Brain microvascular endothelial cell (primary cell): ENCODE data around the gene AP2B1.
A peak's percentile ranks its signal among the peaks of the same experiment; 100 is the strongest.

Experiments used
- DNase-seq: peaks from one replicate; pipeline ENCODE4 v3.0.0-alpha.2; 2020
- H3K27ac ChIP-seq: fragments of 250-450 bp; sonication (Bioruptor Pico); 2 replicates; pipeline ENCODE4 v1.5.1; 2020; ENCODE audit warnings: mild to moderate bottlenecking, moderate library complexity
- H3K27me3 ChIP-seq: fragments of 250-450 bp; sonication (Bioruptor Pico); replicated peaks from 2 replicates; pipeline ENCODE4 v1.5.1; 2020; ENCODE audit warnings: mild to moderate bottlenecking
- H3K36me3 ChIP-seq: fragments of 250-450 bp; sonication (Bioruptor Pico); replicated peaks from 2 replicates; pipeline ENCODE4 v1.5.1; 2020; ENCODE audit warnings: mild to moderate bottlenecking
- H3K4me3 ChIP-seq: 2 replicates; pipeline ENCODE4 v1.5.1; 2011; ENCODE audit warnings: low read depth, mild to moderate bottlenecking, control low read depth, low read length, moderate library complexity
- in situ Hi-C: cut with HindIII; loops from 2 replicates; pipeline ENCODE4 v1.10.0; 2017; ENCODE audit warnings: low sequenced_read_pairs, low pct_ligation_motif_present
- TF ChIP-seq, protein P1 (sequence below): IDR thresholded peaks from 2 replicates; pipeline ENCODE4 v1.5.1; 2011; ENCODE audit warnings: low read depth, mild to moderate bottlenecking, moderate library complexity, low read length, control low read depth, inconsistent platforms; ENCODE audit errors: missing control alignments

Gene AP2B1

DNA sequence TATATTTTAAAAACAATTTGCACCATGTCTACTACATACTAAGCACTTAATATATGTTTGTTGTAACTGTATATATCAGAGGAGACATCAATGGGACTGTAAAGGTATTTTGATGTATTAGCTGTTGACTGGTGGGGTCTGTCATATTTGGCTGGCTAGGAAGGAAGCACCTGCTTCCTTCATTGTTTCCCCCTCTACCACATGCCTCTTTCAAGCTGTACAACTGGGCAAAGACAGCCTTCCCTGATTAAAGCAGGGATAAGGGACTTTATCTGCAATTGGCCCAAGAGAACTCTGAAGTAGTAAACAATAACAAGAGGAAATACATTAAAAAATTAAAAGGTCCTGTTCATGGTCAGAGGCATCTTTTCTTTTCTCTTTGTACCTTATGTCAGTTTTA lies 44.1 kb upstream of the AP2B1 start:
- TF ChIP-seq, protein P1, sequence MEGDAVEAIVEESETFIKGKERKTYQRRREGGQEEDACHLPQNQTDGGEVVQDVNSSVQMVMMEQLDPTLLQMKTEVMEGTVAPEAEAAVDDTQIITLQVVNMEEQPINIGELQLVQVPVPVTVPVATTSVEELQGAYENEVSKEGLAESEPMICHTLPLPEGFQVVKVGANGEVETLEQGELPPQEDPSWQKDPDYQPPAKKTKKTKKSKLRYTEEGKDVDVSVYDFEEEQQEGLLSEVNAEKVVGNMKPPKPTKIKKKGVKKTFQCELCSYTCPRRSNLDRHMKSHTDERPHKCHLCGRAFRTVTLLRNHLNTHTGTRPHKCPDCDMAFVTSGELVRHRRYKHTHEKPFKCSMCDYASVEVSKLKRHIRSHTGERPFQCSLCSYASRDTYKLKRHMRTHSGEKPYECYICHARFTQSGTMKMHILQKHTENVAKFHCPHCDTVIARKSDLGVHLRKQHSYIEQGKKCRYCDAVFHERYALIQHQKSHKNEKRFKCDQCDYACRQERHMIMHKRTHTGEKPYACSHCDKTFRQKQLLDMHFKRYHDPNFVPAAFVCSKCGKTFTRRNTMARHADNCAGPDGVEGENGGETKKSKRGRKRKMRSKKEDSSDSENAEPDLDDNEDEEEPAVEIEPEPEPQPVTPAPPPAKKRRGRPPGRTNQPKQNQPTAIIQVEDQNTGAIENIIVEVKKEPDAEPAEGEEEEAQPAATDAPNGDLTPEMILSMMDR = no peak
- in situ Hi-C loops = loop anchor here (25.0 kb wide), 1 partner anchor 231 kb away; no protein-coding TSS in a partner anchor
- H3K4me3 ChIP-seq = no peak overlapping the region
- H3K27ac ChIP-seq = no peak overlapping the region
- DNase-seq = no peak
- H3K36me3 ChIP-seq = no peaks in the 10 kb centered on the region
- no peaks in the 10 kb centered on the region for H3K27me3 ChIP-seq

DNA sequence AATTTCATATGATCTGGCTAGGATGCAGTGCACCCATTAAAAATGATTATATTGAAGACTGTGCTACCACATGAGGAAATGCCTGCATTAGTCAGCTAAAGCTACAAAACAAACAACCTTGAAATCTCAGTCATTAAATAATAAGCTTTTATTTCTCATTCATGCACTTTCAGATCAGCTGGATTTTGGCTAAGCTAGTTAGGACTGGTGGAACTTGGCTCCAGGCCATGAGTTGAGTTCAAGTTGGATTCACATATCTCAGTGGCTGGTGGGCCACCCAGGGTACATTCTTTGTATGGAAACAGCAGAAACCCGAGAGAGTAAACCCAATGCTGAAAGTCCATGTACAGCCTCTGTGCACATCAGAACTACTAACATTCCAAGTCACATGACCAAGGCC lies 43.3 kb upstream of the AP2B1 start:
- Histone ChIP-seq H3K4me3 (no peak overlapping the region), H3K36me3 (no peaks in the 10 kb centered on the region), H3K27ac (no peak overlapping the region), H3K27me3 (peaks cover 3% of the 10 kb centered on the region)
- TF ChIP-seq, protein P1 = no peak
- in situ Hi-C loops = loop anchor here (25.0 kb wide), 1 partner anchor 232 kb away; no protein-coding TSS in a partner anchor
- DNase-seq = peak; percentile 8

DNA sequence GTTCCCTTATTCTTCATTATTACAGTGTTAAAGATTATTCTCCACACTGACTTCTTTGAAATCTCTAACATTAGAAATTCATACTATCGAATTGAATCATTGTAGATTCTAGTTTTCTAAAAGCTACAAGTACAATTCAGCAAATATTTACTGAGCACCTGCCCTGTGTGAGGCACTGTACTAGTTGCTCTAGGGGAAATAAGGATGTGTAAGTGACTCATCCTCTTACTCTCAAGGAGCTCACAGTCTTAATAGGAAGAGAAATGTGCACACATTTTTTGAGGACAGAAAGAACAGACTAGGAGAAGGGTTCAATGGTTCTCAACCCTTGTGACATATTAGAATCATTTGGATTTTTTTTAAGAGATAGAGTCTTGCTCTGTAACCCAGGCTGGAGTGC lies 42.0 kb upstream of the AP2B1 start:
- no peak overlapping the region for H3K4me3 ChIP-seq
- DNase-seq = no peak
- peaks cover 3% of the 10 kb centered on the region for H3K27me3 ChIP-seq
- no peak overlapping the region for H3K27ac ChIP-seq
- in situ Hi-C loops = loop anchor here (25.0 kb wide), 1 partner anchor 233 kb away; no protein-coding TSS in a partner anchor
- TF ChIP-seq, protein P1 = no peak
- H3K36me3 ChIP-seq = no peaks in the 10 kb centered on the region

DNA sequence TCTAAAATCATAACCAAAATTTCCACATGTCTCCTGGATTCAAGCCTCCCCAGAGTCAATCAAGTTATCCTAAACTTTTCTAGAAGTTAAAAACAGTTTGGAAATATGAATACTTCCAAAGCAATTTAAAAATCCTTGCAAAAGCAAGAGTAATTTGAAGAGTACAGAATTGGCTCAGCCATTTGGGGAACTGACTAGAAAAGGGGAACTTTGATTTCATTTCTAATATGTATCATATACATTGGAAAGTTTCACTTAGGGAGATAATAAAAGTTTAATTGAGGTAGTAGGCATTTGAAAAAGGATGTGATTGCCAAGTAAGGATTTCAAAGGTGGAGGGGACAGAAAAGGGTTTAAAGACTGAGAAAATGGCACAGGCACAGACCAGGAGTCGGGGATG lies 40.6 kb upstream of the AP2B1 start:
- TF ChIP-seq, protein P1 = no peak
- DNase-seq = no peak
- Histone ChIP-seq H3K4me3 (no peak overlapping the region), H3K36me3 (no peaks in the 10 kb centered on the region), H3K27ac (no peak overlapping the region), H3K27me3 (peaks cover 3% of the 10 kb centered on the region)
- in situ Hi-C loops = loop anchor here (25.0 kb wide), 1 partner anchor 234 kb away; no protein-coding TSS in a partner anchor

DNA sequence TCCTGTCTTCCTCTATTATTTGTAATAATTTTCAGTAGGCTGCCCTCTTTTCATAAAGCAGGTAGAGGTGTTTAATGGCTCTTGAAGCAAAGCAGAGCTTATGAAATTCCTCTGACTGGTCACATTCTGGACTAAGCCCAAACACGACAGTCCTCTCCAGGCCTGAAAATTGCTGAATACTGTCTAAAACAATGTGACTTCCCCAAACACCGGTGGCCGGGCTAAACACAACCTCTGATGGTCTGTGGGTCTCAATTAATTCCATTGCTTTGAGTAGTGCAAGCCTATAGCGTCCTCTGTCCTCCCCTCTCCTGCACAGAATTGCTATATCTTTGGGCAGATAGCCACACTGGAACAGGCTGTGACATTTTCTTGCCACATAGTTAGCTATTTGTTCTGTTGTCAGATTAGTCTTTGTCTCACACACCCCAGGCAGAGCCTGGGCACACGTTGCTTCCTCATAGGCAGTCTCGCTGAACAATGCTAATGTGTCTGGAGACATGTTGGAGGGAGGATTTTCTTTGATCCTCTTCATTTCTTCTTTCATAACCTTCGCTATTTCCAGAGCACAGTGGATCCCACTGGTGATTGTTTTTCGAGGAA lies 38.8 kb upstream of the AP2B1 start:
- no peak for DNase-seq
- TF ChIP-seq, protein P1 = no peak
- Histone ChIP-seq H3K27ac (no peak overlapping the region), H3K36me3 (no peaks in the 10 kb centered on the region), H3K27me3 (peaks cover 8% of the 10 kb centered on the region), H3K4me3 (no peak overlapping the region)
- in situ Hi-C loops = loop anchor here (25.0 kb wide), 1 partner anchor 236 kb away; no protein-coding TSS in a partner anchor

DNA sequence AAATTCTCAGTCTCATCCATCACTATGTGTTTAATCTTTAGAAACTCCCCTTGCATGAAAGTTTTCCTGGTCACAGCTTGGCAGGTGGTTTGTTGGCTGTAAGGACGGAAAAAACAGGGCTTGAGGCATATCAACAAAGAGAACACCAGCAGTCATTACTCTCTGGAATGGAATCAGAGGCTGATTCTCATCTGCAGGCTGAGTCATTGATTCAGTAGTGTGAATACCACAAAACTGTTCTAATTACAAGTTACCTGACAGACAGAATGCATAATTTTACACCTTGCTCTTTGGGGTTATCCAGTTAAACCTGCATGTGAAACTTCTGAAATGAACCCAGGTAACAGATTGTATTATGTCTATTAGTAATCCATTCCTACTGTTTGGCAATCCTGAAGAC lies 38.1 kb upstream of the AP2B1 start:
- no peak overlapping the region for H3K4me3 ChIP-seq
- DNase-seq = no peak
- H3K27ac ChIP-seq = no peak overlapping the region
- peaks cover 8% of the 10 kb centered on the region for H3K27me3 ChIP-seq
- H3K36me3 ChIP-seq = no peaks in the 10 kb centered on the region
- in situ Hi-C loops = loop anchor here (25.0 kb wide), 1 partner anchor 237 kb away; no protein-coding TSS in a partner anchor
- TF ChIP-seq, protein P1 = no peak
